ENCODE data around the gene TENT4B.

DNA sequence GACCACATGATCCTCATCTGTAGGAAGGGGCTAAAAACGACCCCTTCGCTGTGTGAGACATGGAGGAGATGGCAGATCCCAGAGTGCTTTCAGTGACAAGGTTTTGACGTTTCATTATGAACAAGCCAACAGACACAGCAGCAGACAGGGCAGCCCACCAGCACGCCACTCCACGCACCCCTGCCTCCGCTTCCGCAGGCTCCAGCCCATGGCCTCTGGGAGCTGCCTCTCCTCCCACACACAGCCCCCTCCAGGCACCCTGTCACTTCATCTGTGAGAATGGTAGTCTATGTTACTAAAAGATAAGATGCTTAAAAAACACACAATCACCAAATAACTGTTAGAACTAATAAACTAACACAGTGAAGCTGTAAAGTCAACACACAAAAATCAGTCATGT, 101.0 kb downstream of the TENT4B start:
- TF ChIP-seq, protein P1, sequence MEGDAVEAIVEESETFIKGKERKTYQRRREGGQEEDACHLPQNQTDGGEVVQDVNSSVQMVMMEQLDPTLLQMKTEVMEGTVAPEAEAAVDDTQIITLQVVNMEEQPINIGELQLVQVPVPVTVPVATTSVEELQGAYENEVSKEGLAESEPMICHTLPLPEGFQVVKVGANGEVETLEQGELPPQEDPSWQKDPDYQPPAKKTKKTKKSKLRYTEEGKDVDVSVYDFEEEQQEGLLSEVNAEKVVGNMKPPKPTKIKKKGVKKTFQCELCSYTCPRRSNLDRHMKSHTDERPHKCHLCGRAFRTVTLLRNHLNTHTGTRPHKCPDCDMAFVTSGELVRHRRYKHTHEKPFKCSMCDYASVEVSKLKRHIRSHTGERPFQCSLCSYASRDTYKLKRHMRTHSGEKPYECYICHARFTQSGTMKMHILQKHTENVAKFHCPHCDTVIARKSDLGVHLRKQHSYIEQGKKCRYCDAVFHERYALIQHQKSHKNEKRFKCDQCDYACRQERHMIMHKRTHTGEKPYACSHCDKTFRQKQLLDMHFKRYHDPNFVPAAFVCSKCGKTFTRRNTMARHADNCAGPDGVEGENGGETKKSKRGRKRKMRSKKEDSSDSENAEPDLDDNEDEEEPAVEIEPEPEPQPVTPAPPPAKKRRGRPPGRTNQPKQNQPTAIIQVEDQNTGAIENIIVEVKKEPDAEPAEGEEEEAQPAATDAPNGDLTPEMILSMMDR (IDR thresholded peaks at IDR 0.05): no peak
- no peak for TF ChIP-seq POLR2A (IDR thresholded peaks at IDR 0.05)

All from breast epithelium (tissue), 3 donors.